Bronchial epithelial cell (primary cell): ENCODE results near the gene SH3BP2. TPM values are rescaled to one million over a fixed set of nuclear protein-coding genes. Genes with fewer than 3 reads are reported as not detected.

ENCODE experiments used
- DNase-seq: peaks from one replicate; pipeline ENCODE4 v3.0.0-alpha.2; 2010; ENCODE audit warnings: low read depth
- FAIRE-seq: peaks from 2 replicates; lab custom pipeline; 2011; peaks lifted over from hg19 to GRCh38; lab: Jason Lieb, UNC
- H3K27me3 ChIP-seq: 2 replicates; pipeline ENCODE4 v1.5.1; 2011; ENCODE audit warnings: low read length; ENCODE audit not compliant: control insufficient read depth, insufficient read depth
- H3K36me3 ChIP-seq: 2 replicates; pipeline ENCODE4 v1.5.1; 2011; ENCODE audit warnings: low read length; ENCODE audit not compliant: control insufficient read depth, insufficient read depth
- H3K4me3 ChIP-seq: 2 replicates; pipeline ENCODE4 v1.5.1; 2011; ENCODE audit warnings: mild to moderate bottlenecking, low read depth, low read length, control low read depth
- CTCF ChIP-seq: IDR thresholded peaks from 2 replicates; pipeline ENCODE4 v1.5.1; 2011; ENCODE audit warnings: mild to moderate bottlenecking, moderate library complexity, low read length, control low read depth, inconsistent platforms; ENCODE audit not compliant: insufficient read depth, severe bottlenecking
- total RNA-seq: library from RNA; depleted of rRNA; stranded (reverse); fragments of >200 nt; gene quantifications from 2 replicates; pipeline ENCODE4 v1.2.1, GENCODE V29; 2014

Gene SH3BP2
- total RNA-seq, 1 donor from 2014 or later: 31.1 TPM

- no peaks in the 10 kb centered on the region for H3K27me3 ChIP-seq
- H3K36me3 ChIP-seq: peaks cover 64% of the 10 kb centered on the region
- no peak overlapping the region for H3K4me3 ChIP-seq
- DNase-seq (no peak), FAIRE-seq (no peak)
- TF ChIP-seq CTCF: no peak
Measured at GRCh38 chr4:2823301-2823670, 30.4 kb downstream of the SH3BP2 start.

- H3K36me3 ChIP-seq: peaks cover 66% of the 10 kb centered on the region
- no peak overlapping the region for H3K4me3 ChIP-seq
- H3K27me3 ChIP-seq: no peaks in the 10 kb centered on the region
- no peak for DNase-seq
- no peak for FAIRE-seq
- no peak for TF ChIP-seq CTCF
Measured at GRCh38 chr4:2823671-2824328, 30.9 kb downstream of the SH3BP2 start.

GRCh38 chr4:2824329-2824835, 31.5 kb downstream of the SH3BP2 start:
- Histone ChIP-seq H3K4me3 (no peak overlapping the region), H3K27me3 (no peaks in the 10 kb centered on the region), H3K36me3 (peaks cover 66% of the 10 kb centered on the region)
- no peak for FAIRE-seq
- TF ChIP-seq CTCF: no peak
- no peak for DNase-seq

- H3K27me3 ChIP-seq: no peaks in the 10 kb centered on the region
- peaks cover 62% of the 10 kb centered on the region for H3K36me3 ChIP-seq
- no peak for TF ChIP-seq CTCF
- DNase-seq (no peak), FAIRE-seq (no peak)
- no peak overlapping the region for H3K4me3 ChIP-seq
Measured at GRCh38 chr4:2824836-2825381, 32.0 kb downstream of the SH3BP2 start.

GRCh38 chr4:2825740-2826139, 32.9 kb downstream of the SH3BP2 start:
- FAIRE-seq: no peak
- Histone ChIP-seq H3K36me3 (peaks cover 60% of the 10 kb centered on the region), H3K4me3 (no peak overlapping the region), H3K27me3 (no peaks in the 10 kb centered on the region)
- no peak for DNase-seq
- no peak for TF ChIP-seq CTCF
